ENCODE data around the gene ZNF234.
A peak's percentile ranks its signal among the peaks of the same experiment; 100 is the strongest.
"Not testable (repeated sequence)": the region's sequence is repeated elsewhere in the genome, so short reads cannot be mapped to it uniquely, and the experiment has no call there.

The ZNF234 gene

GRCh38 chr19:44141191-44142058 lies at the start of gene ZNF234:
TSS of gene ZNF234 (plus strand) at chr19:44141554. CDS start at chr19:44144633, 3,079 bp downstream.
- no peak for TF ChIP-seq ZNF274 (IDR thresholded peaks at IDR 0.05; ENCODE audit: low read depth, low read length)
- peak within 1 kb of the TSS; percentile 74 for H3K4me3 ChIP-seq (ENCODE audit: low read length)

GRCh38 chr19:44092108-44092507 lies 49.2 kb upstream of the ZNF234 start:
- H3K4me3 ChIP-seq (ENCODE audit: low read length) = no peak overlapping the region
- no peak for TF ChIP-seq ZNF274 (IDR thresholded peaks at IDR 0.05; ENCODE audit: low read depth, low read length)

GRCh38 chr19:44093931-44094765 lies 47.2 kb upstream of the ZNF234 start, which contains the start of gene ZNF224:
TSS of gene ZNF224 (plus strand) at chr19:44094361. CDS start at chr19:44097874, 3,513 bp downstream.
- peak within 1 kb of the TSS; percentile 94 for H3K4me3 ChIP-seq (ENCODE audit: low read length)
- no peak for TF ChIP-seq ZNF274 (IDR thresholded peaks at IDR 0.05; ENCODE audit: low read depth, low read length)

GRCh38 chr19:44107751-44108150 lies 33.6 kb upstream of the ZNF234 start:
- H3K4me3 ChIP-seq (ENCODE audit: low read length) = no peak overlapping the region
- TF ChIP-seq ZNF274 (IDR thresholded peaks at IDR 0.05; ENCODE audit: low read depth, low read length) = no peak

- H3K4me3 ChIP-seq (ENCODE audit: low read length) = no peak overlapping the region; the same call in 1 of the 2 replicates
- TF ChIP-seq ZNF274 (IDR thresholded peaks at IDR 0.05; ENCODE audit: low read depth, low read length) = no peak
Observed at GRCh38 chr19:44109458-44109857, 31.9 kb upstream of the ZNF234 start.

GRCh38 chr19:44111910-44112463 lies 29.4 kb upstream of the ZNF234 start:
- TF ChIP-seq ZNF274 (IDR thresholded peaks at IDR 0.05; ENCODE audit: low read depth, low read length) = no peak
- H3K4me3 ChIP-seq (ENCODE audit: low read length) = peak overlapping the region; percentile 95

- peak overlapping the region; percentile 95 for H3K4me3 ChIP-seq (ENCODE audit: low read length)
- TF ChIP-seq ZNF274 (IDR thresholded peaks at IDR 0.05; ENCODE audit: low read depth, low read length) = no peak
Observed at GRCh38 chr19:44112802-44113137, 28.6 kb upstream of the ZNF234 start.

- H3K4me3 ChIP-seq (ENCODE audit: low read length) = peak within 1 kb of the TSS; percentile 95
- no peak for TF ChIP-seq ZNF274 (IDR thresholded peaks at IDR 0.05; ENCODE audit: low read depth, low read length)
Observed at GRCh38 chr19:44113138-44113783, 28.1 kb upstream of the ZNF234 start, which contains the start of gene ZNF225. TSS of gene ZNF225 (plus strand) at chr19:44113399. CDS start at chr19:44115828, 2,429 bp downstream.

- no peak for TF ChIP-seq ZNF274 (IDR thresholded peaks at IDR 0.05; ENCODE audit: low read depth, low read length)
- peak overlapping the region; percentile 95 for H3K4me3 ChIP-seq (ENCODE audit: low read length)
Observed at GRCh38 chr19:44113784-44114390, 27.5 kb upstream of the ZNF234 start.

- H3K4me3 ChIP-seq (ENCODE audit: low read length) = not testable (repeated sequence)
Observed at GRCh38 chr19:44121162-44121561, 20.2 kb upstream of the ZNF234 start.

- no peak overlapping the region for H3K4me3 ChIP-seq (ENCODE audit: low read length)
Observed at GRCh38 chr19:44131955-44132354, 9.4 kb upstream of the ZNF234 start.

GRCh38 chr19:44142059-44142433 lies 692 bp downstream of the ZNF234 start:
- peak overlapping the region; percentile 74 for H3K4me3 ChIP-seq (ENCODE audit: low read length)
- TF ChIP-seq ZNF274 (IDR thresholded peaks at IDR 0.05; ENCODE audit: low read depth, low read length) = no peak

More at GRCh38 chr19:44131955-44132354, 9.4 kb upstream of the ZNF234 start:
- TF ChIP-seq ZNF274 (IDR thresholded peaks at IDR 0.05; ENCODE audit: low read depth, low read length) = no peak

- H3K4me3 ChIP-seq (ENCODE audit: low read length) = no peak overlapping the region
- TF ChIP-seq ZNF274 (IDR thresholded peaks at IDR 0.05; ENCODE audit: low read depth, low read length) = no peak
Observed at GRCh38 chr19:44149776-44150175, 8.4 kb downstream of the ZNF234 start.
